GM21367 (cell line): ENCODE data around the gene MRC1.

Experiments
- ATAC-seq: cut with Tn5 transposase; IDR thresholded peaks from one replicate; pipeline ENCODE4 v1.9.1; 2021; ENCODE audit not compliant: unreplicated experiment

MRC1 gene

GRCh38 chr10:17842641-17843040, 33.5 kb downstream of the MRC1 start:
- no peak for ATAC-seq

DNA sequence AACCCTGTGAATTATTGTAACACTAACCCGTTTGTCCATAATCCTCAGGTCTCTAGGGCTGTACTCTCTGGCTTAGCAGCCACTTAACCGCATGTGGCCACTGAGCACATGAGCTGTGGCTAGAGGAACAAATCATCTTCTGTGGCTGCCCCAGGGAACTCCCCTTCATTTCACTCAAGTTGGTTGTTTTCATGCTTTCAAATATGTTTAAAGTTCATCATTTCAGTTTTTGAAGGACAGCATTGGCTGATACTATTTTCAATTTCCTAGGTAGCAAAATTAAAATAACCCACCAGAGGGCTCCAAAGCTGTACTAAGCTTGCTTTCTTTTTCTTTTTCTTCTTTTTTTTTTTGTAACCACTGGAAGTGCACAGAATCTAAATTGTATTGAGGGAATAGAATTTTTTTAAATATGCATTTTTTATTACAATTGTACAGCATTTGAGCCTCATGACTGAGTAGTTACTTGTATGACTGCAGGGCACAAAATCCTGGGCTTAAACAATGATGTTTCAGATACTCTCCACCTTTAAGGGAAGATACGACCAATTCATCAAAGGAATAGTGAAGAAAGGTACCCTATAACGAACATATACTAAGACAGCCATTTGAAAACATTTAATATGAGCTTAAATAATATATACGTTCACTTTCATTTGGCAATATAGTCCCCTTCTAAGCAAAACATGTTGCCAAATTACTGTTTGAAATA, 38.6 kb downstream of the MRC1 start:
- no peak for ATAC-seq

DNA sequence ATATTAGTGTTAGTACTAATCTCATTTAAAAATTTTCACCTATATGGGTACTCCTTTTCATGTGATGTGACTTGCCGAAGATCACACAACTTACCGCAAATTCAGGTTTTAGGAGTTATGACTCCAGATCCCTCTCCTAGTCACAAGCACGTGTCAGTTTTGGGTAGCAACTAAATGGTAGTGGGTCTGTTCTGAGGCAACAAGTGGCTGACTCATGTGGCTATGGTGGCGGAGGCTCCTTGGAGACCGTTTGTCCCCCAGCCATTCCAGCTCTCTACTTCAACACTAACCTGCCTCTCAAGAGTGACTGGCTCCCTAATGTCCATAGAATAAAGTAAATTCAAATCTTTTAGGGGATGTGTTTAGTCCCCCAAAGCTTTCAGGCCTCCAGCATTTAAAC, 39.5 kb downstream of the MRC1 start:
- no peak for ATAC-seq

GRCh38 chr10:17850501-17850900, 41.4 kb downstream of the MRC1 start:
- no peak for ATAC-seq

GRCh38 chr10:17851611-17852010, 42.5 kb downstream of the MRC1 start:
- ATAC-seq: no peak

DNA sequence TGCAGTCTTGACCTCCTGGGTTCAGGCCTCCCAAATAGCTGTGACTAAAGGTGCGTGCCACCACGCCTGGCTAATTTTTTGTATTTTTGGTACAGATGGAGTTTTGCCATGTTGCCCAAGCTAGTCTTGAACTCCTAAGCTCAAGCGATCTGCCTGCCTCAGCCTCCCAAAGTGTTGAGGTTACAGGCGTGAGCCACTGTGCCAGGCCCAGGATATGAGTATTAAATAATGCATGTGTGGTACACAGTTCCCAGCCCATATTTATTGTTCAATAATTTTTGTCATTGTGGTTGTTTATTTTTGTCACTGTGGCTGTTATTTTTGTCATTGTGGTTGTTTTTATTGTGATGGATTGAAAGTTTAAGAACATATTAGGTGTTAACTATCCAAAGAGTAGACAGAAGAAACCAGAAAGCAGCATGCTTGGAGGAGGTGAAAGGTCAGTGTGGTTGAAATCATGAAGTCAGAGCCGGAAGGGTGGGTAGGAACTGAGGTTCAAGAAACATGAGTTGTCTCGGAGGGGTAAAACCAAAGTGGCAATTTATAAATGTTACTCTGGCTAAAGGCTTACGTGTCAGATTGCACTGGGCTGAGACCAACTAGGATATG, 45.0 kb downstream of the MRC1 start:
- no peak for ATAC-seq

DNA sequence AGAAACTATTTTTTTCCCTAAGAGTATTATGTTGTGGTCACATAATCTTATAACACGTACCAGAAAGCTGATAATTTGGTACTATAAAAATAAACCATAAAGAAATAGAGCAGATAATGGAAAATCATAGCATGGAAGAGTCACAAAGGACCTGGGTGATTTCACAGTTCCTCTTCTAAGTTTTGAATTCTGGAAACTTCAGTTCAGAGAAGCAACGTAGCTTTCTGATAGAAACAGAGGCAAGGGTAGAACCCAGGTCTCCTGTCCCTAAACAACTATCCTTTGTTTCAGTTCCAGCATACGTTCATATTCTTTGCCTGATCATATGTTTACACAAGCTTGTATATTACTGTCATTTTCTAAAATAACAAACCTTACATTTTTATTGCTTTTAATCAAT, 47.9 kb downstream of the MRC1 start:
- ATAC-seq: no peak

DNA sequence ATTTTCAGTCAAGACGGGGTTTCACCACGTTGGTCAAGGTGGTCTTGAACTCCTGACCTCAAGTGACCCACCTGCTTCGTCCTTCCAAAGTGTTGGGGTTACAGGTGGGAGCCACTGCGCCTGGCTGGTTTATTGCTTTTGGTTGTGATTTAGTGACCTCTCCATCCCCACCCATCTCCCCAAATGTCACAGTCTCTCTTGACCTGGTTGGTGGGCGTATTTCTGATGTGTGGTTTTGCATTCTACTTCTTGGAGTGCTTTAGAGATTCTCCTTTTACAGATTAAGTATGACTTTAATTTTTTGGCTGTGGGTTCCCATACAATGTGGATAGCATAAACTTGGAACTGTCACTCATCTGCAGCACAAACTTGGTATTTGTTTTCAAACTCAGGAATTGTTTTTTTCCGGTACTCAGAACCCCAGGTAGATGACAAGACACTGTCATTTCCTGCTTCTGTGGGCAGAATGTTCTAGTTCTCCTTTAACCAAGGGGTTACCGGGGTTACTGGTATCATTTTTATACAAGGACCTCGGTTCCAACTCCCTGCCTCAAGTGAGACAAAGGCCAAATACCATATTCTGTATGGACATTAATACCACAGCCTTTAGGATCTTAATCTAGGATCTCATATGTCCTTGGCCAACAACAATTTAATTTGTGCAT, 50.5 kb downstream of the MRC1 start:
- ATAC-seq: no peak

DNA sequence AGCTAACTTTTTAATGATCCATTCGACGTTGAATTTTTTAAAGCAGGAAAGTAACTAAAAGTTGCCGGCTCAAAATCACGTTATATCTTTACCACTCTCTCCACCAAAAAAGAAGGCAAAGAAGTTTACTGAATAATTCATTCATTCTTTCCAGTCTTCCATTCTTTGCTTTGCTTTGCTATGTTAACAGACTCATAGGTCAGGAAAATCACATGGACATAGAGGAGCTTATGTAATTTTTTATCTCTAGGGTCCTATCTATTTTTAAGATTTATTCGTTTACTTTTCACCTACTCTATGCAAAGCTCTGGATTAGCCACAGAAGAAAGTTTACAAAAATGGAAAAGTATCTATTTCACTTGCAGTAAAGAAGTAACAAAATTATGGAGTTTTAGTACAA, 52.6 kb downstream of the MRC1 start:
- ATAC-seq: no peak

GRCh38 chr10:17865351-17865750, 56.2 kb downstream of the MRC1 start:
- no peak for ATAC-seq

DNA sequence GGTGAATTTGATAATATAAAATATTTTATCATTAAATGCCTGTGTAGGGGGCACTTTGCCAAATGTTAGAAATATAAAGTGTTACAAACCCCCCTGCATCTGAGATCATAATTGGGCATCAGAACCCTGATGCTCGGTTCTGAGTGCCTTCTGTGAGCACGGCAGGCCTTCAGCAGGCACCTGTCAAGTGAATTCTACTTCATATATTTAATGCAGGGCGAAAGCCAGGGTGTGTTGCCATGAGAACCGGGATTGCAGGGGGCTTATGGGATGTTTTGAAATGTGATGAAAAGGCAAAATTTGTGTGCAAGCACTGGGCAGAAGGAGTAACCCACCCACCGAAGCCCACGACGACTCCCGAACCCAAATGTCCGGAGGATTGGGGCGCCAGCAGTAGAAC, 57.2 kb downstream of the MRC1 start:
- ATAC-seq: no peak

DNA sequence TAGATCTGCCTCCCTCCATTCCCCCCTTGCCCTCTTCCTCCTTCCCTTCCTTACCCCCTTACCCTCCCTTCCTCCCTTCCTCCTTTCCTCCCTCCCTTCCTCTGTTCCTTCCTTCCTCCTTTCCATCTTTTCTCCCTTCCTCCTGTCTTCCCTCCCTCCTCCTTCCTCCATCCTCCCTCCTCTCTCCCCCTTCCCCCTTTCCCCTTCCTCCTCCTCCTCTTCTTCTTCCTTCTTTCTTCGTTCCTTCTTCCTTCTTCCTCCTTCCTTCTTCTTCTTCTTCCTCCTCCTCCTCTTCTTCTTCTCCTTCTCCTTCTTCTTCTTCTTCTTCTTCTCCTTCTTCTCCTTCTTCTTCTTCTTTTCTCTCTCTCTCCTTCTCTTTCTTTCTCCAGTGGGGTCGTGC, 57.9 kb downstream of the MRC1 start:
- no peak for ATAC-seq

DNA sequence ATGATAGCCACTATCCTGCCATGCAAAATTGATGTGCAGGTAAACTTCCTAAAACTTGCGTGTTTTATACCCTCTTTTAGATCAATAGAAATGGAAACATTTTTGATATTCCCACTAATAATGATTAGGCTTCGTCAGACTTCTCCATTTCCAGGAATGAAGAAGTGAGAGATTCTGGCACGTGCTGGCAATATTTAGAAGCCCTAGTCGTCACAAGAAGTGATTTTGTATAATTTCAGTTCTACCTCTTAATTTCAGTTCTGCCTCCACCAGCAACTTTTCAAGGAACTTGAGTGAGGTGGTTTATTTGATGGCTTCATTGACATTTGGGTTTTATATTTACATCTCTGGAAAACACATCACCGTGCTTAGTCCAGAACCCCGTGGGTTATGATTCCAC, 61.9 kb downstream of the MRC1 start:
- ATAC-seq: no peak

DNA sequence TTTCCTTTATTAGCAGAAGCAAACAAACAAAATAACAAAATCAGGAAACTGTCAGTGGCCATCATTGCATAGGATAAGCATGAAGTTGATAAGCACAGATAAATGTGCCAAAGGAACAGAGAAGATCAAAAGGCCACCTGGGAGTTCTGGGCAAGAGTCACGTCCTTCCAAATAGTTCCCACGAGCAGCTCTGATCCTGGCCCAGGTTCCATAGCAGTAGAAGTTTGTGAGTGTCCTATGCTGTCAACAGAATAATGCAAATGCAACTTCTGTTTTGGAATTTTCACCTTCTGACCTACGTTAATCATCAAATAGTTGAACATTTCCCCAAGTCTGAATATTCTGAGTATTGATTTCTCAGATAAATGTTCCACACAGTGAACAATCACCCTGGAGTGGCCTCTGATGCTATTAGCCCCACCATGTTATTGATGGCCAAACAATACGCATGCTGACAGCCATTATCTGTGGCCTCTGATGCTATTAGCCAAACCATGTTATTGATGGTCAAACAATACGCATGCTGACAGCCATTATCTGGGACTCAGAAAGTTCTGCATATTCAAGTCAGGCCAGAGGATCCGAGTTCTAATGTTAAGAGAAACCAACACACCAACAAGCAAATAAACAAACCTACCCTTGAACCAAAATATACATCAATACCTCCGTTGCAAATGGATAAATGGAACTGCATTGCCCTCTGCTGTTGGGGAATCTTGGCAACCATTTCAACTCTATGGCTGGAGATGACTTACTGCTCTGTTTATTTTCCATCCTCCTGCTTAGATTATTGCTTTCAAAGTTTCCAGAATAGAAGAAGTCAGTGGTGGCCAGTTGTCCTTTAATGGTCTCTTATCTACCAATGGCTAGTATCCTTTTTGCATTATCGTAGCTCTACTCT, 63.3 kb downstream of the MRC1 start:
- no peak for ATAC-seq

DNA sequence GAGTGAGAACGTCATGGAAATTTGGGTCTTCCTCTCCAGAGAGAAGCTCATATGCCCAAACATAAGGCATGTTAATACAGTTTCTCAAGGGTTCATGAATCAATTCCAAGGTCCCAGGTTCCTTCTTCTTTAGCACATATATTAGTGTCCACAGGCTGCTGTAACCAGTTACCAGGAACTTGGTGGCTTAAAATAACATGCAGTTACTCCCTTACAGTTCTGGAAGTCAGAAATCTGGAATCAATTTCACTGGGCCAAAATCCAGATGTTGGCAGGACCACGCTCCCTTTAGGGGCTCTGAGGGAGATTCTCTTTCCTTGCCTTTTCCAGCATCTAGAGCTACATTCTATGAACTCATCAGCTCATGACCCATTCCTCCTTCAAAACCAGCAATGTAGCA, 64.8 kb downstream of the MRC1 start:
- ATAC-seq: no peak

- ATAC-seq: no peak
These were observed 68.0 kb downstream of the MRC1 start for GRCh38 chr10:17877121-17877520.

DNA sequence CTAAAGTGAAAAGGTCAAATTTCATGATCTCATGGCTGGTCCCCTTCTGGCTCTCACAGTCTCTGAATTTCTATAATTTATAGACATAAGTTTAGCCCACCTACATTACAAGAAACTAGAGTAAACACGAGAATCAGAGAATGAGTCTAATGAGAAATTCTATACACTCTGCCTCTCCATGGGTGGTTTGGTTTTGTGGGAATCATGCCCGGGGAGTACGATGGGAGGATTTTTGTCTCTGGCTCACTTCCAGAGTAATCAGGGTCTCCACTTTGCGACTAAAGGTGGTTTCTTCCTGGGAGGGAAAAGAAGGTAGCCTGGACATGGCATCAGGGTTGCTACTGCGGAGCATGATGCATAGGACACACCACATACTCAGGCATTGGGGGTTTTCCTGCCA, 69.7 kb downstream of the MRC1 start:
- ATAC-seq: no peak

DNA sequence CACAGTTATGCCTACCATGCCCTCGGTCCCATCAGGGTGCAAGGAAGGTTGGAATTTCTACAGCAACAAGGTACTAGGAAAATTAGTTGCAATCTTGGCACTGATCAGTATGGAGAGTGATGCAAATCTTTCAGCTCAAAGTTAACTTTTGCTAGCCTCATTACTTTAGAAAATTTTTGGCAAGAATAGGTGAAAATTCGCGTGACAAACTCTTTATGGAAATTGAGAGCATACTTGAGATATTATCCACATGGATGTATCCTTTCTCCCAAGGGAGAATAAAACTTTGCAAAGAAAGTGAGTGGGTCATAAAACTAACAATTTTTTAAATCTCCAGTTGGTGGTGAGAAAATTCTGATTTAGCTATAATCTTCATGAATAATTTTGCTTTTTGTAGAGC, 71.5 kb downstream of the MRC1 start:
- no peak for ATAC-seq

GRCh38 chr10:17882557-17882956, 73.4 kb downstream of the MRC1 start:
- ATAC-seq: no peak

DNA sequence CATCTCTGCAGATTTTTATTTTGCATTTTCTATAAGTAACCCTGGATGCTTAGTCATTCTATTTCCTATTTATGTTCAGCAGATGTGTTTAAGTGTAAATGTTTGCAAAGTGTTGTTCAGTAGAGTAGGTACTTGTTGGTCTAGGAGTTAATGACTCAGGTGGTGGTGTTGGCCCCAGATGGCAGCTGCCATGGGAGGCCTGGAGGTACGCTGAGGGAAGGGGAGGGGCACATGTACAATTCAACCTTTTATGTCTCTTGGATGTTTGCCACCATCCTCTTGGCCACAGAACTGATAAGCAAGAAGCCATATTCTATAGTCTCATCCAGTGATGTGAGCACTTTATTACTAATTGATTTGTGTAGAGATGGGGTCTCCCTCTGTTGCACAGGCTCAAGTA, 74.5 kb downstream of the MRC1 start:
- ATAC-seq: no peak

DNA sequence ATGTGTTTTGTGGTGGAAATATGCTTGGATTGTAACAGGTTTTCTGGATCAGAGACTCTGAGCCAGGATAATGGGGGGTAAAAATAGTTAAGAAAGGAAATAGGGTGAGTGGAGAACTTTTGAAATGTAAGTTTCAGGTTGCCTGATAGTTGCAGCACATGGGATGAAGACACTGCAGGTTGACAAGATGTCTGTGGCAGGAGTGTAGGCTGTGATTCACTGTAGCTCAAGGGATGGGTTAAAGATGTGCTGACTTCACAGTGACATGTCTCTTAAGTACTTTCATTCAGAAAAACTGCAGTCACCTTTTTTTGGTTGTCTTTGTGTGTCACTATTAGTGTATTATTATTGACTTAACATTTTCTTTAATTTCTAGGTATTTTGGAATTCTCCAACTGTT, 79.0 kb downstream of the MRC1 start:
- no peak for ATAC-seq

- no peak for ATAC-seq
These were observed 82.3 kb downstream of the MRC1 start for GRCh38 chr10:17891435-17891834.
